ENCODE results near the gene KRT26.

- TF ChIP-seq POLR2A (IDR thresholded peaks at IDR 0.05; ENCODE audit: low read length) (no peak), GATA1 (IDR thresholded peaks at IDR 0.05; ENCODE audit: low read depth, low read length) (no peak)
Measured at GRCh38 chr17:40815381-40815780, 43.4 kb upstream of the KRT26 start.
